ENCODE measurements around the gene CRACDL.

CRACDL gene

DNA sequence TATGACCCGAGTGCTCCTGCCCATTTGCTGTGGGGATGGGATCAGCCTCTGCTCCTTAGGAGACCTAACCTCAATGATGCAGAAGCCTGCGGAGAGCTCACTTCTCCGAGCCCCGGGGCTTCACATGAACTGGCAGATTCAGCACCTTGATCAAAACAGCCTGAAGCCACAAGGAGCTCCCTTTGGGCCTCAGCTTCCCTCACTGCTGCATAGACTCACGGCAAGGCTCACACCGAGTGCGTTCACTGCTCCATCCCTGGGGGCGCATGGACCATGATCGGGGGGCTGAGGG is 33.0 kb downstream of the CRACDL start:
- Histone ChIP-seq H3K79me2 (ENCODE audit: control insufficient read depth, low read length) (no peaks in the 10 kb centered on the region), H3K4me2 (ENCODE audit: low read length) (no peak overlapping the region), H3K9me2 (replicated peaks; ENCODE audit: control insufficient read depth, low read length) (no peaks in the 10 kb centered on the region), H3K4me3 (ENCODE audit: low read length) (no peak overlapping the region), H3F3A (ENCODE audit: control insufficient read depth, insufficient read depth) (no peaks in the 10 kb centered on the region), H3K36me3 (ENCODE audit: control insufficient read depth, low read length) (no peaks in the 10 kb centered on the region), H3K9me3 (ENCODE audit: control insufficient read depth, insufficient read depth, low read length) (no peaks in the 10 kb centered on the region), H3K27me3 (ENCODE audit: control insufficient read depth, low read length) (no peaks in the 10 kb centered on the region; the same call in 1 of the 2 replicates), H4K20me1 (ENCODE audit: control insufficient read depth, insufficient read depth, low read depth, low read length) (no peaks in the 10 kb centered on the region), H3K27ac (ENCODE audit: low read depth, low read length) (no peak overlapping the region), H3K4me1 (ENCODE audit: control insufficient read depth, low read length) (no peaks in the 10 kb centered on the region)
- TF ChIP-seq, protein P1, sequence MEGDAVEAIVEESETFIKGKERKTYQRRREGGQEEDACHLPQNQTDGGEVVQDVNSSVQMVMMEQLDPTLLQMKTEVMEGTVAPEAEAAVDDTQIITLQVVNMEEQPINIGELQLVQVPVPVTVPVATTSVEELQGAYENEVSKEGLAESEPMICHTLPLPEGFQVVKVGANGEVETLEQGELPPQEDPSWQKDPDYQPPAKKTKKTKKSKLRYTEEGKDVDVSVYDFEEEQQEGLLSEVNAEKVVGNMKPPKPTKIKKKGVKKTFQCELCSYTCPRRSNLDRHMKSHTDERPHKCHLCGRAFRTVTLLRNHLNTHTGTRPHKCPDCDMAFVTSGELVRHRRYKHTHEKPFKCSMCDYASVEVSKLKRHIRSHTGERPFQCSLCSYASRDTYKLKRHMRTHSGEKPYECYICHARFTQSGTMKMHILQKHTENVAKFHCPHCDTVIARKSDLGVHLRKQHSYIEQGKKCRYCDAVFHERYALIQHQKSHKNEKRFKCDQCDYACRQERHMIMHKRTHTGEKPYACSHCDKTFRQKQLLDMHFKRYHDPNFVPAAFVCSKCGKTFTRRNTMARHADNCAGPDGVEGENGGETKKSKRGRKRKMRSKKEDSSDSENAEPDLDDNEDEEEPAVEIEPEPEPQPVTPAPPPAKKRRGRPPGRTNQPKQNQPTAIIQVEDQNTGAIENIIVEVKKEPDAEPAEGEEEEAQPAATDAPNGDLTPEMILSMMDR (IDR thresholded peaks at IDR 0.05; ENCODE audit: low read depth, low read length, poor library complexity, severe bottlenecking), result no peak
- no peak for TF ChIP-seq EZH2phosphoT487 (IDR thresholded peaks at IDR 0.05; ENCODE audit: borderline replicate concordance, low read length)

DNA sequence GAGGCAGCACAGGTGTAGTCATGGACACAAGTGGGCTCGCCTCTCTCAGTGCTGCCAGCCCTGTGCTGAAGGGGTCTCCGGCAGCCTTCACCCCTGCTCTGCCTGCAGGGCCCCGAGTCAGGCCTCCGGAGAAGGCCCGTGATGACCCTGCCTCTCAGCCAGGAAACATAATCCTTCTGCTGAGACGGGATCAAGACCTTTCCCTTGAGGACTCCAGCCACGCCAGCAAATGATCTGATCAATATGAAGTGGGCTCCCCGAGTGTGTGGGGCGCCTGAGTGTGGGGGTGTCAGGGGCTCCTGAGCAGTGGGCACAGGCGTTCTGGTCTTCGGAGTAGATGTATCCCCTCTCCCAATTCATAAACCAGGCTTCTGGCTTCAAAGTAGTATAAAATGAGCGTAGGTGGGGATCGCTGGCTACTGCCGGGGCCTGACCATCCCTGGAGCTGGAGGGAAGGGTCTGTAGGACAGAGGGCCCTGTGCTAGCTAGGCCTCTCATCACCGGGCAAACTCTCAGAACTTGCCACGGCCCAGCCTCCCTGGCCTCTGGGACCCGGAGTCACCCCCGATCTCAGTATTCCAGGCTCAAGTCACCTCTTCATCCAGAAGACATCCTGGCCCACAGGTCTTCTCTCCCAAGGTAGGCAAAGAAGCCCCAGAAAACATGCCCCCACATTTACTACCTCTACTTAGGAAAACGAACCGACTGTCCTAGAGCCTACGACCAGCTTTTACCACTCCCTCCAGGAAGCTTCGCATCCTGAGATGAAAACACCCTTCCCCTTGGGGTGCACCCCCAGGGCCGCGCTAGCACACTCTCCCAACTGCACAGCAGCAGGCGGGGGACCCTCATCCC is 33.6 kb downstream of the CRACDL start:
- H3K4me2 ChIP-seq (ENCODE audit: low read length), result no peak overlapping the region

DNA sequence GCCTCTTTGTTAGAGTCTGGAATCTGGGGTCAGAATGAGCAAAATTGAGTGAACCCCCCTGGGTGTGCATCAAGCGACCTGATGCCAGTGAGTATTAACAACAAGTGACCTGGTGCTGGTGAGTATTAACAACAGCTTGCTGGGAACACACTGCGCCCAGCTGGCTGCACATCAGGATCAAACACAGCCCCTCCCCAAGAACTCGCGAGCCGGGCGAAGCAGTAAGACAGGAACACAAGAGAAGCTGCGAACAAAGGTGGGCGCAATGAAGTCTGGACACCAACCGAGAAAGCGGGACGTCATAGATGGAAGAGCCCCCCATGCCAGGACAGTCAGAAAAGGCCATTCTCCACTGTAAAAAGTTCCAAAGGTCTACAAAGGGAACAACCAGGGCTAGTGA is 34.3 kb downstream of the CRACDL start:
- H3K36me3 ChIP-seq (ENCODE audit: control insufficient read depth, low read length), result no peaks in the 10 kb centered on the region
- H3K4me1 ChIP-seq (ENCODE audit: control insufficient read depth, low read length), result no peaks in the 10 kb centered on the region
- no peaks in the 10 kb centered on the region for H4K20me1 ChIP-seq (ENCODE audit: control insufficient read depth, insufficient read depth, low read depth, low read length)
- no peak overlapping the region for H3K27ac ChIP-seq (ENCODE audit: low read depth, low read length)
- no peak for TF ChIP-seq EZH2phosphoT487 (IDR thresholded peaks at IDR 0.05; ENCODE audit: borderline replicate concordance, low read length)
- TF ChIP-seq, protein P1 (IDR thresholded peaks at IDR 0.05; ENCODE audit: low read depth, low read length, poor library complexity, severe bottlenecking), result no peak
- no peak overlapping the region for H3K4me2 ChIP-seq (ENCODE audit: low read length)
- H3K9me2 ChIP-seq (replicated peaks; ENCODE audit: control insufficient read depth, low read length), result no peaks in the 10 kb centered on the region
- no peak overlapping the region for H3K4me3 ChIP-seq (ENCODE audit: low read length)
- H3F3A ChIP-seq (ENCODE audit: control insufficient read depth, insufficient read depth), result no peaks in the 10 kb centered on the region
- no peaks in the 10 kb centered on the region for H3K9me3 ChIP-seq (ENCODE audit: control insufficient read depth, insufficient read depth, low read length)
- no peaks in the 10 kb centered on the region for H3K27me3 ChIP-seq (ENCODE audit: control insufficient read depth, low read length)
- no peaks in the 10 kb centered on the region for H3K79me2 ChIP-seq (ENCODE audit: control insufficient read depth, low read length)

More for the DNA sequence above, 33.6 kb downstream of the CRACDL start:
- Histone ChIP-seq H3K9me2 (replicated peaks; ENCODE audit: control insufficient read depth, low read length) (no peaks in the 10 kb centered on the region), H4K20me1 (ENCODE audit: control insufficient read depth, insufficient read depth, low read depth, low read length) (no peaks in the 10 kb centered on the region), H3K79me2 (ENCODE audit: control insufficient read depth, low read length) (no peaks in the 10 kb centered on the region), H3K4me3 (ENCODE audit: low read length) (no peak overlapping the region), H3K27ac (ENCODE audit: low read depth, low read length) (no peak overlapping the region), H3K9me3 (ENCODE audit: control insufficient read depth, insufficient read depth, low read length) (no peaks in the 10 kb centered on the region), H3K27me3 (ENCODE audit: control insufficient read depth, low read length) (no peaks in the 10 kb centered on the region), H3K4me1 (ENCODE audit: control insufficient read depth, low read length) (no peaks in the 10 kb centered on the region), H3K36me3 (ENCODE audit: control insufficient read depth, low read length) (no peaks in the 10 kb centered on the region), H3F3A (ENCODE audit: control insufficient read depth, insufficient read depth) (no peaks in the 10 kb centered on the region)
- TF ChIP-seq EZH2phosphoT487 (IDR thresholded peaks at IDR 0.05; ENCODE audit: borderline replicate concordance, low read length), result no peak
- TF ChIP-seq, protein P1 (IDR thresholded peaks at IDR 0.05; ENCODE audit: low read depth, low read length, poor library complexity, severe bottlenecking), result no peak

Data from DOHH2 (cell line).